HepG2 (cell line): ENCODE results near the gene PFDN2. TPM values are rescaled to one million over a fixed set of nuclear protein-coding genes. Genes with fewer than 3 reads are reported as not detected.

Experiments used
- CEBPZ ChIP-seq: IDR thresholded peaks from 2 replicates; pipeline ENCODE4 v1.6.1; 2012; ENCODE audit warnings: low read length, improper control_type of control experiment
- CHD4 ChIP-seq: fragments of 200-600 bp; sonication (generic); IDR thresholded peaks from 2 replicates; pipeline ENCODE4 v1.7.0; 2017; ENCODE audit warnings: mild to moderate bottlenecking, low read length, borderline replicate concordance
- LCORL ChIP-seq, 2 experiments: fragments of 450-650 bp in 1 of 2; sonication (generic) in 1 of 2; formaldehyde crosslinking in 1 of 2; IDR thresholded peaks; 2 replicates each; pipeline versions ENCODE4 v1.5.0 to v1.6.1; 2017 to 2020; ENCODE audit warnings: antibody characterized with exemption in 1 of 2, missing genetic modification reagents in 1 of 2
- MEF2D ChIP-seq: sonication (generic); formaldehyde crosslinking; IDR thresholded peaks from 2 replicates; pipeline ENCODE4 v1.5.1; 2020; ENCODE audit warnings: mild to moderate bottlenecking, missing genetic modification reagents
- NR3C1 ChIP-seq: sonication (generic); formaldehyde crosslinking; IDR thresholded peaks from 2 replicates; pipeline ENCODE4 v1.4.0; 2020; ENCODE audit warnings: missing genetic modification reagents
- PCBP2 ChIP-seq: fragments of 200-400 bp; formaldehyde crosslinking; optimal IDR thresholded peaks from 2 replicates; pipeline ENCODE3; 2018; ENCODE audit warnings: low read length, low read depth; ENCODE audit not compliant: poor library complexity, severe bottlenecking
- POLR2A ChIP-seq, 2 experiments: IDR thresholded peaks; 2 replicates each; pipeline ENCODE4 v1.6.1; 2011; ENCODE audit warnings: low read depth in 2 of 2, low read length in 2 of 2, mild to moderate bottlenecking in 1 of 2, moderate library complexity in 1 of 2; ENCODE audit not compliant: insufficient read depth in 1 of 2
- SALL2 ChIP-seq: sonication (generic); formaldehyde crosslinking; IDR thresholded peaks from 2 replicates; pipeline ENCODE4 v1.8.1; 2023; ENCODE audit warnings: mild to moderate bottlenecking, missing genetic modification reagents, inconsistent platforms
- XRCC5 ChIP-seq: fragments of 200-400 bp; formaldehyde crosslinking; optimal IDR thresholded peaks from 2 replicates; pipeline ENCODE3; 2017; ENCODE audit warnings: mild to moderate bottlenecking, low read length
- ZBTB10 ChIP-seq: sonication (generic); formaldehyde crosslinking; IDR thresholded peaks from 2 replicates; pipeline ENCODE4 v1.4.0; 2020; ENCODE audit warnings: missing genetic modification reagents, borderline replicate concordance
- ZNF136 ChIP-seq: sonication (generic); formaldehyde crosslinking; IDR thresholded peaks from 2 replicates; pipeline ENCODE4 v1.8.1; 2022; ENCODE audit warnings: low read depth, mild to moderate bottlenecking, moderate library complexity, missing genetic modification reagents
- ZNF703 ChIP-seq: sonication (generic); formaldehyde crosslinking; IDR thresholded peaks from 2 replicates; pipeline ENCODE4 v1.5.1; 2020; ENCODE audit warnings: missing genetic modification reagents, mild to moderate bottlenecking, moderate library complexity, borderline replicate concordance
- ZUFSP ChIP-seq: sonication (generic); formaldehyde crosslinking; IDR thresholded peaks from 2 replicates; pipeline ENCODE4 v1.9.0; 2021; ENCODE audit warnings: missing genetic modification reagents, mild to moderate bottlenecking, borderline replicate concordance
- polyA plus RNA-seq, 8 experiments: library from polyadenylated mRNA; depleted of rRNA in 3 of 8; stranded (reverse) in 7 of 8; unstranded in 1 of 8; fragments of >200 nt; fragmentation: Illumina TruSeq in 4 of 8; extraction: Trizol in 4 of 8; gene quantifications; 2 replicates each; pipeline versions ENCODE4 v1.2.1 to v1.2.3, GENCODE V29; 2011 to 2016; ENCODE audit warnings: low read depth in 4 of 8, missing spikeins in 1 of 8, mixed read lengths in 1 of 8; ENCODE audit not compliant: insufficient read depth in 1 of 8
- total RNA-seq, 5 experiments: library from RNA; depleted of rRNA; stranded (reverse); fragments of >200 nt; fragmentation: Illumina TruSeq; extraction: Trizol; gene quantifications; 2 replicates each; pipeline ENCODE4 v1.2.3, GENCODE V29; 2016; ENCODE audit warnings: low read depth in 1 of 5
- TF ChIP-seq, protein P1 (sequence below): sonication (generic); formaldehyde crosslinking; IDR thresholded peaks from 2 replicates; pipeline ENCODE4 v1.8.0; 2022; ENCODE audit warnings: mild to moderate bottlenecking, missing genetic modification reagents; ENCODE audit not compliant: insufficient replicate concordance
- TF ChIP-seq, protein P2 (sequence below): sonication (generic); formaldehyde crosslinking; IDR thresholded peaks from 2 replicates; pipeline ENCODE4 v1.5.0; 2020; ENCODE audit warnings: mild to moderate bottlenecking, missing genetic modification reagents

Gene PFDN2
- total and polyA plus RNA-seq, 2 of the 13 experiments (the other 11 are each of a cell fraction or from before 2014, with no cell fraction given): 62.6 to 63.6 TPM

DNA sequence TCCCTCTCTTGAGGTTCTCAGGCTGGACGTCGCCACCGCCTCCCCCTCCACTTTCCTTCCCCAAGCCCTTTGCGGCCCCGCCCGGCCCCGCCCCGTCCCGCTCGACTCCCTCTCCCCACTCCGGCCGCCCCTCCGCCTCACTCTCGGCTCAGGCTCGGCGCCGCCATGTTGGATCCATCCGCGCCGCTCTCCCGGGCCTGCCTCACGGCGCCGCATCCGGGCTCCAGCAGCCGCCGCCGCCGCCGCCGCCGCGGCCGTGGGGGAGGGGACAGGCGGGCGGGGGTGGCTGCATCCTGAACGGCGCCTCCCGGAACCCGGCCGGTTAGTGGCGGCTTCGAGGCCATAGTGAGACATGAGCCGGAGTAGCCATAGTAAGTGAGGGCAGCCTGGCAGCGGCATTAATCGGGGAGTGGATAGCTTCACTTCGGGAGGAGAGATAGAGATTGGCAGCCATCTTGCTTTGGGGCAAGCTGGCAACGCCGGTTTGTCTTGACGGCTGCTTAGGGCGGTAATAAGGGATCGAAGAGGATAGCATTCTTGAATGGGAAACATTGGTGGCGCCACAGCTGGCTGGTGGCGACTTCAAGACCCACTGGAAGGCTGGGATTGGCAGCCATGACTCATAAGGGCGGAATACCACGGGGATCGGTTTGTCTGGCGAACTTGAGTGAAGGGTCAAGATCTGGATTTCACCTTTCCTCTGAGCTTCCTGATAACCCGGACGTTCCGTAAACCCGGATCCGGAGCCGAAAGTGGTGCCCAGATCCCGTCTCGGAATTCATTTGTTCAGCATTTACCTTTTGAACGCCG is 14.8 kb upstream of the PFDN2 start, which contains the start of gene DEDD (continued):
- TF ChIP-seq, protein P1, sequence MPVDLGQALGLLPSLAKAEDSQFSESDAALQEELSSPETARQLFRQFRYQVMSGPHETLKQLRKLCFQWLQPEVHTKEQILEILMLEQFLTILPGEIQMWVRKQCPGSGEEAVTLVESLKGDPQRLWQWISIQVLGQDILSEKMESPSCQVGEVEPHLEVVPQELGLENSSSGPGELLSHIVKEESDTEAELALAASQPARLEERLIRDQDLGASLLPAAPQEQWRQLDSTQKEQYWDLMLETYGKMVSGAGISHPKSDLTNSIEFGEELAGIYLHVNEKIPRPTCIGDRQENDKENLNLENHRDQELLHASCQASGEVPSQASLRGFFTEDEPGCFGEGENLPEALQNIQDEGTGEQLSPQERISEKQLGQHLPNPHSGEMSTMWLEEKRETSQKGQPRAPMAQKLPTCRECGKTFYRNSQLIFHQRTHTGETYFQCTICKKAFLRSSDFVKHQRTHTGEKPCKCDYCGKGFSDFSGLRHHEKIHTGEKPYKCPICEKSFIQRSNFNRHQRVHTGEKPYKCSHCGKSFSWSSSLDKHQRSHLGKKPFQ: no peak
- no peak for TF ChIP-seq PCBP2
- TF ChIP-seq, protein P2, sequence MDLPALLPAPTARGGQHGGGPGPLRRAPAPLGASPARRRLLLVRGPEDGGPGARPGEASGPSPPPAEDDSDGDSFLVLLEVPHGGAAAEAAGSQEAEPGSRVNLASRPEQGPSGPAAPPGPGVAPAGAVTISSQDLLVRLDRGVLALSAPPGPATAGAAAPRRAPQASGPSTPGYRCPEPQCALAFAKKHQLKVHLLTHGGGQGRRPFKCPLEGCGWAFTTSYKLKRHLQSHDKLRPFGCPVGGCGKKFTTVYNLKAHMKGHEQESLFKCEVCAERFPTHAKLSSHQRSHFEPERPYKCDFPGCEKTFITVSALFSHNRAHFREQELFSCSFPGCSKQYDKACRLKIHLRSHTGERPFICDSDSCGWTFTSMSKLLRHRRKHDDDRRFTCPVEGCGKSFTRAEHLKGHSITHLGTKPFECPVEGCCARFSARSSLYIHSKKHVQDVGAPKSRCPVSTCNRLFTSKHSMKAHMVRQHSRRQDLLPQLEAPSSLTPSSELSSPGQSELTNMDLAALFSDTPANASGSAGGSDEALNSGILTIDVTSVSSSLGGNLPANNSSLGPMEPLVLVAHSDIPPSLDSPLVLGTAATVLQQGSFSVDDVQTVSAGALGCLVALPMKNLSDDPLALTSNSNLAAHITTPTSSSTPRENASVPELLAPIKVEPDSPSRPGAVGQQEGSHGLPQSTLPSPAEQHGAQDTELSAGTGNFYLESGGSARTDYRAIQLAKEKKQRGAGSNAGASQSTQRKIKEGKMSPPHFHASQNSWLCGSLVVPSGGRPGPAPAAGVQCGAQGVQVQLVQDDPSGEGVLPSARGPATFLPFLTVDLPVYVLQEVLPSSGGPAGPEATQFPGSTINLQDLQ (CRISPR knock-in tag): no peak
- TF ChIP-seq CEBPZ: no peak
- no peak for TF ChIP-seq NR3C1 (CRISPR knock-in tag)
- TF ChIP-seq MEF2D: no peak
- TF ChIP-seq ZNF703 (CRISPR knock-in tag): no peak
- TF ChIP-seq XRCC5: peak; percentile 49
- no peak for TF ChIP-seq ZUFSP (CRISPR knock-in tag)
- no peak for TF ChIP-seq ZBTB10
- TF ChIP-seq SALL2 (CRISPR knock-in tag): no peak; the same call in 1 of the 2 replicates
- TF ChIP-seq ZNF136: no peak
- peak in 1 of 2 experiments; percentile 51; a peak in 2 of 4 replicates for TF ChIP-seq POLR2A (IDR thresholded peaks at IDR 0.05; ENCODE audit: insufficient read depth in 1 of 2, low read depth in 2 of 2, low read length in 2 of 2)
- no peak for TF ChIP-seq LCORL (IDR thresholded peaks at IDR 0.05)
- TF ChIP-seq LCORL (CRISPR knock-in tag; IDR thresholded peaks at IDR 0.05): 0 out of 2 replicates have a peak, but pooled peaks have one; percentile 28
- TF ChIP-seq CHD4: no peak
